ENCODE measurements around the gene RAB2B.

DNA sequence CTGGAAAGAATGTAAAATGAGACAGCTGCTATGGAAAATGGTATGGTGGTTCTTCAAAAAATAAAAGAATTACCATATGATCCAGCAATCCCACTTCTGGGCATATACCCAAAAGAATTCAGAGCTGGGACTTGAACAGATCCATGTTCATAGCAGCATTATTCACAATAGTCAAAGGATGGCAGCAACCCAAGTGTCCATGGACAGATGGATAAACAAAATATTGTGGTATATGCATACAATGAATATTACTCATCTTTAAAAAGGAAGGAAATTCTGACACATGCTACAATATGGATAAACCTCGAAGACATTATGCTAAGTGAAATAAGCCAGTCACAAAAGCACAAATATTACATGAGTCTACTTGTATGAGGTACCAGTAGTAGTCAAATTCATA, 9.1 kb downstream of the RAB2B start:
- TF ChIP-seq, protein P1, sequence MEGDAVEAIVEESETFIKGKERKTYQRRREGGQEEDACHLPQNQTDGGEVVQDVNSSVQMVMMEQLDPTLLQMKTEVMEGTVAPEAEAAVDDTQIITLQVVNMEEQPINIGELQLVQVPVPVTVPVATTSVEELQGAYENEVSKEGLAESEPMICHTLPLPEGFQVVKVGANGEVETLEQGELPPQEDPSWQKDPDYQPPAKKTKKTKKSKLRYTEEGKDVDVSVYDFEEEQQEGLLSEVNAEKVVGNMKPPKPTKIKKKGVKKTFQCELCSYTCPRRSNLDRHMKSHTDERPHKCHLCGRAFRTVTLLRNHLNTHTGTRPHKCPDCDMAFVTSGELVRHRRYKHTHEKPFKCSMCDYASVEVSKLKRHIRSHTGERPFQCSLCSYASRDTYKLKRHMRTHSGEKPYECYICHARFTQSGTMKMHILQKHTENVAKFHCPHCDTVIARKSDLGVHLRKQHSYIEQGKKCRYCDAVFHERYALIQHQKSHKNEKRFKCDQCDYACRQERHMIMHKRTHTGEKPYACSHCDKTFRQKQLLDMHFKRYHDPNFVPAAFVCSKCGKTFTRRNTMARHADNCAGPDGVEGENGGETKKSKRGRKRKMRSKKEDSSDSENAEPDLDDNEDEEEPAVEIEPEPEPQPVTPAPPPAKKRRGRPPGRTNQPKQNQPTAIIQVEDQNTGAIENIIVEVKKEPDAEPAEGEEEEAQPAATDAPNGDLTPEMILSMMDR (IDR thresholded peaks at IDR 0.05): no peak
- TF ChIP-seq GABPA (IDR thresholded peaks at IDR 0.05; ENCODE audit: low read depth) (no peak), TAF1 (IDR thresholded peaks at IDR 0.05; ENCODE audit: borderline replicate concordance, low read depth, low read length) (no peak), EP300 (IDR thresholded peaks at IDR 0.05; ENCODE audit: borderline replicate concordance in 1 of 2, low read depth in 1 of 2, low read length in 1 of 2) (no peak), JUND (IDR thresholded peaks at IDR 0.05) (peak; percentile 61), NFIC (IDR thresholded peaks at IDR 0.05; ENCODE audit: borderline replicate concordance) (peak; percentile 69)
- TF ChIP-seq, protein P2, sequence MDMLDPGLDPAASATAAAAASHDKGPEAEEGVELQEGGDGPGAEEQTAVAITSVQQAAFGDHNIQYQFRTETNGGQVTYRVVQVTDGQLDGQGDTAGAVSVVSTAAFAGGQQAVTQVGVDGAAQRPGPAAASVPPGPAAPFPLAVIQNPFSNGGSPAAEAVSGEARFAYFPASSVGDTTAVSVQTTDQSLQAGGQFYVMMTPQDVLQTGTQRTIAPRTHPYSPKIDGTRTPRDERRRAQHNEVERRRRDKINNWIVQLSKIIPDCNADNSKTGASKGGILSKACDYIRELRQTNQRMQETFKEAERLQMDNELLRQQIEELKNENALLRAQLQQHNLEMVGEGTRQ (IDR thresholded peaks at IDR 0.05; ENCODE audit: borderline replicate concordance, low read depth, low read length): no peak
- TF ChIP-seq, protein P3, sequence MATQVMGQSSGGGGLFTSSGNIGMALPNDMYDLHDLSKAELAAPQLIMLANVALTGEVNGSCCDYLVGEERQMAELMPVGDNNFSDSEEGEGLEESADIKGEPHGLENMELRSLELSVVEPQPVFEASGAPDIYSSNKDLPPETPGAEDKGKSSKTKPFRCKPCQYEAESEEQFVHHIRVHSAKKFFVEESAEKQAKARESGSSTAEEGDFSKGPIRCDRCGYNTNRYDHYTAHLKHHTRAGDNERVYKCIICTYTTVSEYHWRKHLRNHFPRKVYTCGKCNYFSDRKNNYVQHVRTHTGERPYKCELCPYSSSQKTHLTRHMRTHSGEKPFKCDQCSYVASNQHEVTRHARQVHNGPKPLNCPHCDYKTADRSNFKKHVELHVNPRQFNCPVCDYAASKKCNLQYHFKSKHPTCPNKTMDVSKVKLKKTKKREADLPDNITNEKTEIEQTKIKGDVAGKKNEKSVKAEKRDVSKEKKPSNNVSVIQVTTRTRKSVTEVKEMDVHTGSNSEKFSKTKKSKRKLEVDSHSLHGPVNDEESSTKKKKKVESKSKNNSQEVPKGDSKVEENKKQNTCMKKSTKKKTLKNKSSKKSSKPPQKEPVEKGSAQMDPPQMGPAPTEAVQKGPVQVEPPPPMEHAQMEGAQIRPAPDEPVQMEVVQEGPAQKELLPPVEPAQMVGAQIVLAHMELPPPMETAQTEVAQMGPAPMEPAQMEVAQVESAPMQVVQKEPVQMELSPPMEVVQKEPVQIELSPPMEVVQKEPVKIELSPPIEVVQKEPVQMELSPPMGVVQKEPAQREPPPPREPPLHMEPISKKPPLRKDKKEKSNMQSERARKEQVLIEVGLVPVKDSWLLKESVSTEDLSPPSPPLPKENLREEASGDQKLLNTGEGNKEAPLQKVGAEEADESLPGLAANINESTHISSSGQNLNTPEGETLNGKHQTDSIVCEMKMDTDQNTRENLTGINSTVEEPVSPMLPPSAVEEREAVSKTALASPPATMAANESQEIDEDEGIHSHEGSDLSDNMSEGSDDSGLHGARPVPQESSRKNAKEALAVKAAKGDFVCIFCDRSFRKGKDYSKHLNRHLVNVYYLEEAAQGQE (IDR thresholded peaks at IDR 0.05; ENCODE audit: low read depth, low read length): no peak
